ENCODE data around the gene TBL1XR1. TPM values are rescaled to one million over a fixed set of nuclear protein-coding genes. Genes with fewer than 3 reads are reported as not detected.

The TBL1XR1 gene
- 71.1 TPM for polyA plus RNA-seq (2013, experiment 1 of 2; ENCODE audit: insufficient read length)
- 73.7 TPM for polyA plus RNA-seq (2013, experiment 2 of 2; ENCODE audit: insufficient read length)

- peak; percentile 97 for DNase-seq
These were observed at the start of gene TBL1XR1 for GRCh38 chr3:177197041-177197726. TSS of gene TBL1XR1 (minus strand) at chr3:177197482. CDS start at chr3:177064977, 132,505 bp downstream.

GRCh38 chr3:177245250-177245649 is 48.0 kb upstream of the TBL1XR1 start:
- no peak for DNase-seq

GRCh38 chr3:177244606-177245005 is 47.3 kb upstream of the TBL1XR1 start:
- no peak for DNase-seq

GRCh38 chr3:177238686-177239216 is 41.5 kb upstream of the TBL1XR1 start:
- DNase-seq: no peak

- no peak for DNase-seq
These were observed 39.9 kb upstream of the TBL1XR1 start for GRCh38 chr3:177237206-177237605.

- DNase-seq: no peak
These were observed 39.4 kb upstream of the TBL1XR1 start for GRCh38 chr3:177236704-177237103.

- DNase-seq: no peak
These were observed 36.8 kb upstream of the TBL1XR1 start for GRCh38 chr3:177234121-177234520.

GRCh38 chr3:177231242-177231641 is 34.0 kb upstream of the TBL1XR1 start:
- no peak for DNase-seq

- no peak for DNase-seq
These were observed 33.4 kb upstream of the TBL1XR1 start for GRCh38 chr3:177230641-177231040.

- DNase-seq: no peak
These were observed 32.5 kb upstream of the TBL1XR1 start for GRCh38 chr3:177229791-177230190.

- DNase-seq: no peak
These were observed 31.4 kb upstream of the TBL1XR1 start for GRCh38 chr3:177228601-177229190.

GRCh38 chr3:177224414-177224813 is 27.1 kb upstream of the TBL1XR1 start:
- DNase-seq: no peak

- DNase-seq: no peak
These were observed 24.5 kb upstream of the TBL1XR1 start for GRCh38 chr3:177221744-177222143.

GRCh38 chr3:177220136-177220974 is 23.1 kb upstream of the TBL1XR1 start:
- no peak for DNase-seq

- no peak for DNase-seq
These were observed 16.7 kb upstream of the TBL1XR1 start for GRCh38 chr3:177213801-177214535.

GRCh38 chr3:177212756-177213155 is 15.5 kb upstream of the TBL1XR1 start:
- no peak for DNase-seq

- DNase-seq: no peak
These were observed 15.0 kb upstream of the TBL1XR1 start for GRCh38 chr3:177212278-177212610.

- no peak for DNase-seq
These were observed 14.4 kb upstream of the TBL1XR1 start for GRCh38 chr3:177211503-177212277.

- no peak for DNase-seq
These were observed 13.6 kb upstream of the TBL1XR1 start for GRCh38 chr3:177210744-177211502.

- no peak for DNase-seq
These were observed 12.2 kb upstream of the TBL1XR1 start for GRCh38 chr3:177209509-177209908.

- no peak for DNase-seq
These were observed 11.5 kb upstream of the TBL1XR1 start for GRCh38 chr3:177208781-177209180.

All from fibroblast of skin of abdomen (primary cell).